HEK293 (cell line): ENCODE measurements around the gene TALDO1.

Experiments used
- HOXA7 ChIP-seq: sonication (generic); formaldehyde crosslinking; IDR thresholded peaks from 2 replicates; pipeline ENCODE4 v1.8.1; 2022; ENCODE audit warnings: missing genetic modification reagents, borderline replicate concordance
- PRDM10 ChIP-seq: fragments of 450-650 bp; formaldehyde crosslinking; IDR thresholded peaks from 2 replicates; pipeline ENCODE4 v1.5.1; 2016; ENCODE audit warnings: missing biosample characterization, missing genetic modification characterization
- SP2 ChIP-seq: fragments of 450-650 bp; formaldehyde crosslinking; IDR thresholded peaks from 2 replicates; pipeline ENCODE4 v1.5.1; 2016; ENCODE audit warnings: missing biosample characterization, missing genetic modification characterization
- ZBTB21 ChIP-seq: fragments of 450-650 bp; formaldehyde crosslinking; IDR thresholded peaks from 2 replicates; pipeline ENCODE4 v1.5.1; 2017; ENCODE audit warnings: missing biosample characterization, missing genetic modification characterization
- ZBTB7A ChIP-seq: fragments of 450-650 bp; formaldehyde crosslinking; IDR thresholded peaks from 2 replicates; pipeline ENCODE4 v1.5.1; 2016; ENCODE audit warnings: low read depth, missing biosample characterization, missing genetic modification characterization
- ZFHX2 ChIP-seq: fragments of 450-650 bp; formaldehyde crosslinking; conservative IDR thresholded peaks from 2 replicates; pipeline ENCODE4 v1.5.1; 2016; ENCODE audit warnings: missing biosample characterization, missing genetic modification characterization
- ZNF211 ChIP-seq: fragments of 450-650 bp; formaldehyde crosslinking; IDR thresholded peaks from 2 replicates; pipeline ENCODE4 v1.5.1; 2016; ENCODE audit warnings: low read depth, missing biosample characterization, missing genetic modification characterization
- ZNF214 ChIP-seq: fragments of 450-650 bp; formaldehyde crosslinking; IDR thresholded peaks from 2 replicates; pipeline ENCODE4 v1.5.1; 2017; ENCODE audit warnings: missing biosample characterization, mild to moderate bottlenecking, missing genetic modification characterization, borderline replicate concordance
- ZNF23 ChIP-seq: fragments of 450-650 bp; formaldehyde crosslinking; IDR thresholded peaks from 2 replicates; pipeline ENCODE4 v1.5.1; 2016; ENCODE audit warnings: missing biosample characterization, missing genetic modification characterization, borderline replicate concordance
- ZNF274 ChIP-seq, 2 experiments: fragments of 200-500 bp in 1 of 2; fragments of 450-650 bp in 1 of 2; sonication (Bioruptor generic) in 1 of 2; formaldehyde crosslinking in 1 of 2; IDR thresholded peaks; 2 replicates each; pipeline versions ENCODE4 v1.5.1 to v1.6.1; 2014 to 2016; ENCODE audit warnings: borderline replicate concordance in 1 of 2, inconsistent platforms in 1 of 2, low read length in 1 of 2, missing biosample characterization in 1 of 2, missing genetic modification characterization in 1 of 2
- ZNF280C ChIP-seq: fragments of 450-650 bp; formaldehyde crosslinking; IDR thresholded peaks from 2 replicates; pipeline ENCODE4 v1.5.1; 2016; ENCODE audit warnings: missing biosample characterization, missing genetic modification characterization
- ZNF311 ChIP-seq: fragments of 450-650 bp; formaldehyde crosslinking; IDR thresholded peaks from 2 replicates; pipeline ENCODE4 v1.5.1; 2017; ENCODE audit warnings: missing biosample characterization, missing genetic modification characterization, borderline replicate concordance
- ZNF335 ChIP-seq: fragments of 450-650 bp; formaldehyde crosslinking; conservative IDR thresholded peaks from 2 replicates; pipeline ENCODE4 v1.5.1; 2016; ENCODE audit warnings: missing biosample characterization, missing genetic modification characterization
- ZNF362 ChIP-seq: fragments of 450-650 bp; formaldehyde crosslinking; IDR thresholded peaks from 2 replicates; pipeline ENCODE4 v1.5.1; 2016; ENCODE audit warnings: missing biosample characterization, missing genetic modification characterization
- ZNF398 ChIP-seq: fragments of 450-650 bp; formaldehyde crosslinking; IDR thresholded peaks from 2 replicates; pipeline ENCODE4 v1.5.1; 2017; ENCODE audit warnings: missing biosample characterization, missing genetic modification characterization
- ZNF571 ChIP-seq: fragments of 450-650 bp; formaldehyde crosslinking; IDR thresholded peaks from 2 replicates; pipeline ENCODE4 v1.5.0; 2017; ENCODE audit warnings: missing biosample characterization, missing genetic modification characterization
- ZNF660 ChIP-seq: fragments of 450-650 bp; IDR thresholded peaks from 2 replicates; pipeline ENCODE4 v1.5.1; 2018; ENCODE audit warnings: missing biosample characterization, mild to moderate bottlenecking, missing genetic modification characterization
- ZNF677 ChIP-seq: fragments of 450-650 bp; IDR thresholded peaks from 2 replicates; pipeline ENCODE4 v1.5.0; 2018; ENCODE audit warnings: missing biosample characterization, mild to moderate bottlenecking, missing genetic modification characterization, moderate library complexity
- ZNF791 ChIP-seq: fragments of 450-650 bp; formaldehyde crosslinking; IDR thresholded peaks from 2 replicates; pipeline ENCODE4 v1.5.1; 2016; ENCODE audit warnings: missing biosample characterization, missing genetic modification characterization
- ZSCAN23 ChIP-seq: fragments of 450-650 bp; formaldehyde crosslinking; IDR thresholded peaks from 2 replicates; pipeline ENCODE4 v1.5.1; 2016; ENCODE audit warnings: missing biosample characterization, missing genetic modification characterization
- TF ChIP-seq, protein P1 (sequence below): fragments of 450-650 bp; formaldehyde crosslinking; IDR thresholded peaks from 2 replicates; pipeline ENCODE4 v1.5.1; 2016; ENCODE audit warnings: missing biosample characterization, missing genetic modification characterization
- TF ChIP-seq, protein P2 (sequence below): fragments of 450-650 bp; formaldehyde crosslinking; IDR thresholded peaks from 2 replicates; pipeline ENCODE4 v1.5.1; 2017; ENCODE audit warnings: missing biosample characterization, missing genetic modification characterization
- TF ChIP-seq, protein P3 (sequence below): fragments of 450-650 bp; formaldehyde crosslinking; IDR thresholded peaks from 2 replicates; pipeline ENCODE4 v1.5.1; 2016; ENCODE audit warnings: missing biosample characterization, missing genetic modification characterization

TALDO1 gene

GRCh38 chr11:795634-796564 lies 48.6 kb downstream of the TALDO1 start (continued):
- TF ChIP-seq ZNF362 (tag by site-specific recombination) (no peak), ZNF214 (no peak), ZNF571 (tag by site-specific recombination) (no peak), ZSCAN23 (tag by site-specific recombination) (no peak), ZBTB21 (no peak), ZNF311 (tag by site-specific recombination) (no peak), PRDM10 (tag by site-specific recombination) (peak; percentile 77; the same call in 1 of the 2 replicates), ZNF274 (IDR thresholded peaks at IDR 0.05; ENCODE audit: low read length) (no peak), ZNF274 (tag by site-specific recombination; IDR thresholded peaks at IDR 0.05; ENCODE audit: borderline replicate concordance) (no peak), SP2 (tag by site-specific recombination) (peak; percentile 23; the same call in 1 of the 2 replicates), ZNF23 (no peak), ZNF660 (tag by site-specific recombination) (no peak), HOXA7 (CRISPR knock-in tag) (no peak), ZNF677 (tag by site-specific recombination) (no peak), ZNF791 (tag by site-specific recombination) (no peak), ZNF335 (peak; percentile 82), ZNF211 (tag by site-specific recombination) (no peak), ZNF280C (tag by site-specific recombination) (no peak), ZNF398 (tag by site-specific recombination) (peak; percentile 62; the same call in 1 of the 2 replicates), ZBTB7A (0 out of 2 replicates have a peak, but pooled peaks have one; percentile 53), ZFHX2 (tag by site-specific recombination) (peak; percentile 47)
- TF ChIP-seq, protein P1, sequence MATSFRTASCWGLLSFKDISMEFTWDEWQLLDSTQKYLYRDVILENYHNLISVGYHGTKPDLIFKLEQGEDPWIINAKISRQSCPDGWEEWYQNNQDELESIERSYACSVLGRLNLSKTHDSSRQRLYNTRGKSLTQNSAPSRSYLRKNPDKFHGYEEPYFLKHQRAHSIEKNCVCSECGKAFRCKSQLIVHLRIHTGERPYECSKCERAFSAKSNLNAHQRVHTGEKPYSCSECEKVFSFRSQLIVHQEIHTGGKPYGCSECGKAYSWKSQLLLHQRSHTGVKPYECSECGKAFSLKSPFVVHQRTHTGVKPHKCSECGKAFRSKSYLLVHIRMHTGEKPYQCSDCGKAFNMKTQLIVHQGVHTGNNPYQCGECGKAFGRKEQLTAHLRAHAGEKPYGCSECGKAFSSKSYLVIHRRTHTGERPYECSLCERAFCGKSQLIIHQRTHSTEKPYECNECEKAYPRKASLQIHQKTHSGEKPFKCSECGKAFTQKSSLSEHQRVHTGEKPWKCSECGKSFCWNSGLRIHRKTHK (tag by site-specific recombination) = no peak
- TF ChIP-seq, protein P2, sequence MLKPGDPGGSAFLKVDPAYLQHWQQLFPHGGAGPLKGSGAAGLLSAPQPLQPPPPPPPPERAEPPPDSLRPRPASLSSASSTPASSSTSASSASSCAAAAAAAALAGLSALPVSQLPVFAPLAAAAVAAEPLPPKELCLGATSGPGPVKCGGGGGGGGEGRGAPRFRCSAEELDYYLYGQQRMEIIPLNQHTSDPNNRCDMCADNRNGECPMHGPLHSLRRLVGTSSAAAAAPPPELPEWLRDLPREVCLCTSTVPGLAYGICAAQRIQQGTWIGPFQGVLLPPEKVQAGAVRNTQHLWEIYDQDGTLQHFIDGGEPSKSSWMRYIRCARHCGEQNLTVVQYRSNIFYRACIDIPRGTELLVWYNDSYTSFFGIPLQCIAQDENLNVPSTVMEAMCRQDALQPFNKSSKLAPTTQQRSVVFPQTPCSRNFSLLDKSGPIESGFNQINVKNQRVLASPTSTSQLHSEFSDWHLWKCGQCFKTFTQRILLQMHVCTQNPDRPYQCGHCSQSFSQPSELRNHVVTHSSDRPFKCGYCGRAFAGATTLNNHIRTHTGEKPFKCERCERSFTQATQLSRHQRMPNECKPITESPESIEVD = no peak
- TF ChIP-seq, protein P3, sequence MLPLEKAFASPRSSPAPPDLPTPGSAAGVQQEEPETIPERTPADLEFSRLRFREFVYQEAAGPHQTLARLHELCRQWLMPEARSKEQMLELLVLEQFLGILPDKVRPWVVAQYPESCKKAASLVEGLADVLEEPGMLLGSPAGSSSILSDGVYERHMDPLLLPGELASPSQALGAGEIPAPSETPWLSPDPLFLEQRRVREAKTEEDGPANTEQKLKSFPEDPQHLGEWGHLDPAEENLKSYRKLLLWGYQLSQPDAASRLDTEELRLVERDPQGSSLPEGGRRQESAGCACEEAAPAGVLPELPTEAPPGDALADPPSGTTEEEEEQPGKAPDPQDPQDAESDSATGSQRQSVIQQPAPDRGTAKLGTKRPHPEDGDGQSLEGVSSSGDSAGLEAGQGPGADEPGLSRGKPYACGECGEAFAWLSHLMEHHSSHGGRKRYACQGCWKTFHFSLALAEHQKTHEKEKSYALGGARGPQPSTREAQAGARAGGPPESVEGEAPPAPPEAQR = no peak
